ENCODE measurements around the gene CELA2B. TPM values are rescaled to one million over a fixed set of nuclear protein-coding genes. Genes with fewer than 3 reads are reported as not detected.

The CELA2B gene
- total and polyA plus RNA-seq, 9 of the 15 experiments (the other 6 are each of a cell fraction or from before 2014, with no cell fraction given), result 0.25 to 2.1 (median 0.38) TPM; not detected in 5

DNA sequence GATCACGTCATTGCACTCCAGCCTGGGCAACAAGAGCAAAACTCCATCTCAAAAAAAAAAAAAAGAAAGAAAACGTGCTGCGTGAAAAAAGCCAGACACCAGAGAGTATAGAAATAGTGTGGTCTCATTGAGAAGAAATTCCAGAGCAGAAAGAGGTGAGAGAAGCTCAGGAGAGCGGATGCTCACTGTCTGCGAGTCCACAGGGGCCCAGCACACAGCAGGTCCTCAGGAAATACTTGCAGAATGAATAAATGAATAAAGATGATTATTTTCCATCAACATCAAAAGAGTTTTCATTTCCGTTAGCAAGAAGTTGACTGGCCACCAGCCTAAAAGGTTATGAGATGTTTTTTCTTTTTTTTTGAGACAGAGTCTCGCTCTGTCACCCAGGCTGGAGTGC lies 33.7 kb downstream of the CELA2B start:
- TF ChIP-seq ZNF224 (CRISPR knock-in tag; IDR thresholded peaks at IDR 0.05), result no peak
- TF ChIP-seq, protein P1, sequence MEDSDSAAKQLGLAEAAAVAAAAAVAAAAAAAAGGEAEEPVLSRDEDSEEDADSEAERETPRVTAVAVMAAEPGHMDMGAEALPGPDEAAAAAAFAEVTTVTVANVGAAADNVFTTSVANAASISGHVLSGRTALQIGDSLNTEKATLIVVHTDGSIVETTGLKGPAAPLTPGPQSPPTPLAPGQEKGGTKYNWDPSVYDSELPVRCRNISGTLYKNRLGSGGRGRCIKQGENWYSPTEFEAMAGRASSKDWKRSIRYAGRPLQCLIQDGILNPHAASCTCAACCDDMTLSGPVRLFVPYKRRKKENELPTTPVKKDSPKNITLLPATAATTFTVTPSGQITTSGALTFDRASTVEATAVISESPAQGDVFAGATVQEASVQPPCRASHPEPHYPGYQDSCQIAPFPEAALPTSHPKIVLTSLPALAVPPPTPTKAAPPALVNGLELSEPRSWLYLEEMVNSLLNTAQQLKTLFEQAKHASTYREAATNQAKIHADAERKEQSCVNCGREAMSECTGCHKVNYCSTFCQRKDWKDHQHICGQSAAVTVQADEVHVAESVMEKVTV (CRISPR knock-in tag; IDR thresholded peaks at IDR 0.05), result no peak
- TF ChIP-seq TEAD2 (tag; IDR thresholded peaks at IDR 0.05), result no peak
- no peak for TF ChIP-seq HDAC1 (IDR thresholded peaks at IDR 0.05)
- no peak for TF ChIP-seq KDM4B (IDR thresholded peaks at IDR 0.05; ENCODE audit: borderline replicate concordance in 2 of 2, low read depth in 1 of 2)
- TF ChIP-seq, protein P2, sequence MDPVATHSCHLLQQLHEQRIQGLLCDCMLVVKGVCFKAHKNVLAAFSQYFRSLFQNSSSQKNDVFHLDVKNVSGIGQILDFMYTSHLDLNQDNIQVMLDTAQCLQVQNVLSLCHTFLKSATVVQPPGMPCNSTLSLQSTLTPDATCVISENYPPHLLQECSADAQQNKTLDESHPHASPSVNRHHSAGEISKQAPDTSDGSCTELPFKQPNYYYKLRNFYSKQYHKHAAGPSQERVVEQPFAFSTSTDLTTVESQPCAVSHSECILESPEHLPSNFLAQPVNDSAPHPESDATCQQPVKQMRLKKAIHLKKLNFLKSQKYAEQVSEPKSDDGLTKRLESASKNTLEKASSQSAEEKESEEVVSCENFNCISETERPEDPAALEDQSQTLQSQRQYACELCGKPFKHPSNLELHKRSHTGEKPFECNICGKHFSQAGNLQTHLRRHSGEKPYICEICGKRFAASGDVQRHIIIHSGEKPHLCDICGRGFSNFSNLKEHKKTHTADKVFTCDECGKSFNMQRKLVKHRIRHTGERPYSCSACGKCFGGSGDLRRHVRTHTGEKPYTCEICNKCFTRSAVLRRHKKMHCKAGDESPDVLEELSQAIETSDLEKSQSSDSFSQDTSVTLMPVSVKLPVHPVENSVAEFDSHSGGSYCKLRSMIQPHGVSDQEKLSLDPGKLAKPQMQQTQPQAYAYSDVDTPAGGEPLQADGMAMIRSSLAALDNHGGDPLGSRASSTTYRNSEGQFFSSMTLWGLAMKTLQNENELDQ (CRISPR knock-in tag; IDR thresholded peaks at IDR 0.05; ENCODE audit: borderline replicate concordance), result no peak
- TF ChIP-seq, protein P3, sequence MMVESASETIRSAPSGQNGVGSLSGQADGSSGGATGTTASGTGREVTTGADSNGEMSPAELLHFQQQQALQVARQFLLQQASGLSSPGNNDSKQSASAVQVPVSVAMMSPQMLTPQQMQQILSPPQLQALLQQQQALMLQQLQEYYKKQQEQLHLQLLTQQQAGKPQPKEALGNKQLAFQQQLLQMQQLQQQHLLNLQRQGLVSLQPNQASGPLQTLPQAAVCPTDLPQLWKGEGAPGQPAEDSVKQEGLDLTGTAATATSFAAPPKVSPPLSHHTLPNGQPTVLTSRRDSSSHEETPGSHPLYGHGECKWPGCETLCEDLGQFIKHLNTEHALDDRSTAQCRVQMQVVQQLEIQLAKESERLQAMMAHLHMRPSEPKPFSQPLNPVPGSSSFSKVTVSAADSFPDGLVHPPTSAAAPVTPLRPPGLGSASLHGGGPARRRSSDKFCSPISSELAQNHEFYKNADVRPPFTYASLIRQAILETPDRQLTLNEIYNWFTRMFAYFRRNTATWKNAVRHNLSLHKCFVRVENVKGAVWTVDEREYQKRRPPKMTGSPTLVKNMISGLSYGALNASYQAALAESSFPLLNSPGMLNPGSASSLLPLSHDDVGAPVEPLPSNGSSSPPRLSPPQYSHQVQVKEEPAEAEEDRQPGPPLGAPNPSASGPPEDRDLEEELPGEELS (CRISPR knock-in tag; IDR thresholded peaks at IDR 0.05; ENCODE audit: borderline replicate concordance), result no peak
- no peak for TF ChIP-seq ZNF75A (CRISPR knock-in tag; IDR thresholded peaks at IDR 0.05)
- TF ChIP-seq SMARCA4 (IDR thresholded peaks at IDR 0.05), result no peak
- TF ChIP-seq FOXK1 (CRISPR knock-in tag; IDR thresholded peaks at IDR 0.05; ENCODE audit: borderline replicate concordance), result no peak
- no peak for TF ChIP-seq NFRKB (IDR thresholded peaks at IDR 0.05; ENCODE audit: low read depth)
- TF ChIP-seq TCF3 (CRISPR knock-in tag; IDR thresholded peaks at IDR 0.05), result no peak
- no peak for TF ChIP-seq SNRNP70 (optimal IDR thresholded peaks at IDR 0.05; ENCODE audit: low read depth, low read length)
- no peak for TF ChIP-seq ZNF282 (CRISPR knock-in tag; IDR thresholded peaks at IDR 0.05)
- TF ChIP-seq TCF7L2 (IDR thresholded peaks at IDR 0.05; ENCODE audit: low read depth, low read length), result no peak
- H3K9ac ChIP-seq (ENCODE audit: insufficient read depth in 1 of 2, low read depth in 2 of 2, low read length in 2 of 2), result no peak overlapping the region
- no TSS peak for BruUV-seq (replicated peaks)
- POLR2A ChIA-PET, result interaction anchor here (0.7 kb wide), 1 partner anchor 96 kb away, joined by 3 read pairs; no protein-coding TSS in a partner anchor
- WGBS (ENCODE audit: insufficient coverage, low coverage, missing lambda C conversion rate), result 75% methylated on average over 6 of the region's 7 CpGs
- H3K4me2 ChIP-seq (ENCODE audit: insufficient read depth, low read length), result no peak overlapping the region
- H3K27me3 ChIP-seq (ENCODE audit: control insufficient read depth in 2 of 2, insufficient read depth in 2 of 2, low read length in 2 of 2), result no peaks in the 10 kb centered on the region
- H3K4me3 ChIP-seq, result no peak overlapping the region
- CTCF ChIA-PET (ENCODE audit: low intra/inter-chr PET ratio), result no interaction called here
- ATAC-seq (no peak), DNase-seq (ENCODE audit: extremely low read depth in 1 of 4, low spot score in 3 of 4) (no peak), FAIRE-seq (no peak)
- in situ Hi-C loops (cut with MboI) (no loop called here), intact Hi-C loops (cut with micrococcal nuclease) (no loop called here)
- no peaks in the 10 kb centered on the region for H3K9me3 ChIP-seq (replicated peaks; ENCODE audit: control insufficient read depth, insufficient read depth, low read depth, low read length)
- no peaks in the 10 kb centered on the region for H3K9me1 ChIP-seq (ENCODE audit: control insufficient read depth, insufficient read depth, low read length)
- H3K36me3 ChIP-seq (ENCODE audit: control insufficient read depth, insufficient read depth, low read length), result peaks cover 56% of the 10 kb centered on the region; the same call in 2 of the 3 replicates
- no peak overlapping the region for H3K27ac ChIP-seq (ENCODE audit: extremely low read depth, low read depth, low read length)
- no peaks in the 10 kb centered on the region; the same call in 1 of the 2 replicates for H4K20me1 ChIP-seq (replicated peaks; ENCODE audit: control insufficient read depth, insufficient read depth, low read length)
- H2AFZ ChIP-seq (ENCODE audit: low read depth, low read length), result no peak overlapping the region
- peaks cover 6 to 8% of the 10 kb centered on the region in 2 experiments; a peak in 4 of 5 replicates for H3K4me1 ChIP-seq (replicated peaks in 1 of 2; ENCODE audit: control insufficient read depth in 2 of 2, insufficient read depth in 2 of 2, low read length in 2 of 2)
- H3K79me2 ChIP-seq (ENCODE audit: control insufficient read depth, insufficient read depth, low read length), result peaks cover 10% of the 10 kb centered on the region; the same call in 2 of the 3 replicates
